SH-SY5Y (cell line): ENCODE measurements around the gene PDE11A.
A peak's percentile ranks its signal among the peaks of the same experiment; 100 is the strongest.

Experiments
- GATA2 ChIP-seq: IDR thresholded peaks from 2 replicates; pipeline ENCODE4 v1.6.1; 2011; ENCODE audit warnings: mild to moderate bottlenecking, low read depth, low read length
- GATA3 ChIP-seq: IDR thresholded peaks from 2 replicates; pipeline ENCODE4 v1.6.1; 2011; ENCODE audit warnings: low read depth, mild to moderate bottlenecking, low read length, moderate library complexity

The PDE11A gene

GRCh38 chr2:177611310-177611886, 461.2 kb downstream of the PDE11A start:
- no peak for TF ChIP-seq GATA3
- TF ChIP-seq GATA2, result no peak

GRCh38 chr2:177610813-177611212, 461.8 kb downstream of the PDE11A start:
- TF ChIP-seq GATA2, result no peak
- TF ChIP-seq GATA3, result no peak

- TF ChIP-seq GATA2 (no peak), GATA3 (no peak)
Measured at GRCh38 chr2:177606636-177607035, 465.9 kb downstream of the PDE11A start.

- TF ChIP-seq GATA2, result no peak
Measured at GRCh38 chr2:177604271-177605065, 468.1 kb downstream of the PDE11A start.

GRCh38 chr2:177603768-177604167, 468.8 kb downstream of the PDE11A start:
- no peak for TF ChIP-seq GATA2
- TF ChIP-seq GATA3, result no peak

- no peak for TF ChIP-seq GATA3
- TF ChIP-seq GATA2, result no peak
Measured at GRCh38 chr2:177603181-177603580, 469.4 kb downstream of the PDE11A start.

- TF ChIP-seq GATA3 (no peak), GATA2 (no peak)
Measured at GRCh38 chr2:177602611-177603164, 469.9 kb downstream of the PDE11A start.

- TF ChIP-seq GATA2 (no peak), GATA3 (no peak)
Measured at GRCh38 chr2:177600917-177601316, 471.7 kb downstream of the PDE11A start.

- TF ChIP-seq GATA3, result no peak
- no peak for TF ChIP-seq GATA2
Measured at GRCh38 chr2:177599956-177600355, 472.6 kb downstream of the PDE11A start.

GRCh38 chr2:177599139-177599688, 473.4 kb downstream of the PDE11A start:
- TF ChIP-seq GATA3 (no peak), GATA2 (no peak)

- TF ChIP-seq GATA2 (no peak), GATA3 (no peak)
Measured at GRCh38 chr2:177598326-177599138, 474.0 kb downstream of the PDE11A start.

- TF ChIP-seq GATA2 (0 out of 2 replicates have a peak, but pooled peaks have one; percentile 29), GATA3 (no peak)
Measured at GRCh38 chr2:177597759-177598158, 474.8 kb downstream of the PDE11A start.

- no peak for TF ChIP-seq GATA2
- no peak for TF ChIP-seq GATA3
Measured at GRCh38 chr2:177596866-177597265, 475.7 kb downstream of the PDE11A start.
